Measurements from ENCODE around the gene GPR89B.
"Not testable (repeated sequence)": the region's sequence is repeated elsewhere in the genome, so short reads cannot be mapped to it uniquely, and the experiment has no call there.

The GPR89B gene

DNA sequence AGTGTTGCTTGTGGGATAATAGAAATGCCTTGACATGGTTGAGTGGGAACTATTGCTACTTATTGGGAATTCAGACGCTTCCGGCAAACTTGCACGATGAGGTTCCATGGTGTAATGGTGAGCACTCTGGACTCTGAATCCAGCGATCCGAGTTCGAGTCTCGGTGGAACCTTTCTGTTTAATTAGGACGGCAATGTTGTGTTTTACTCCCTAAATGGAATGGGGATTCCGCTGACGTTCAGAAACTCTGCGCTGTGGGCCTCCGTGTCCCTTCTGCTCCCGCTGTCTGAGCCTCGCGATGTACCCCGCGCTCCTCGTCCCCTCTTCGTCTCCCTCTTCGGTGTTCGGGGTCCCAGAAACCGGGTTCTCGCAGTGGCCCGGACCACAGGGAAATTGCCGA, 104.5 kb downstream of the GPR89B start:
- DNase-seq: not testable (repeated sequence)

- DNase-seq: not testable (repeated sequence)
Observed at GRCh38 chr1:148033147-148033546, 104.9 kb downstream of the GPR89B start.

DNA sequence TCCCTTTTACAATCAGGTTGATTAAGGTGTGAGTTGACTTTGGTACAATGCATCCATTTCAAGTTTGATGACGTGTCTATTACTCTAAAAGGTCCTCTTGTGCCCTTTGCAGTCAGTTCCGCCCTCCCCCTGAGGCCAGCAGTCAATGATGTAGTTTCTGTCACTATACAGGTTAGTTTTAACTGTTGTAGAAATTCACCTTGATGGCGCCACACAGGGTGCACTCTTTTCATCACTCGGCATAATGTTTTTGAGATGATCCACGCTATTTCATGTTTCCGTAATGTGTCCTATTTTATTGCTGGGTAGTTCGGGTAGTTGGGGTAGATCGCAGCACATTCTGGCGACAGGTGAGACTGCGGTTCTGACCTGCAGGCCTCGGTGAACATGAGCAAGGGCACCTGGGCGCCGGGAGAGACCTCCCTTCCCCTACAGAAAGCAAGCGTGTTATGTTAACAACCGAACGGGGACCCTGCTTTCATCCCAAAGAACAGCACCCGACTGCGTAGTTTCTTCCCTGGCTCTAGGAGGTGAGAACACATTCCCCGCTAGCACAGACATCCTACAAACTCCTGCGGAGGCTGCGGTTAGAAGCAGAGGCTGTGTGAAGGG, 109.7 kb downstream of the GPR89B start:
- DNase-seq: not testable (repeated sequence)

DNA sequence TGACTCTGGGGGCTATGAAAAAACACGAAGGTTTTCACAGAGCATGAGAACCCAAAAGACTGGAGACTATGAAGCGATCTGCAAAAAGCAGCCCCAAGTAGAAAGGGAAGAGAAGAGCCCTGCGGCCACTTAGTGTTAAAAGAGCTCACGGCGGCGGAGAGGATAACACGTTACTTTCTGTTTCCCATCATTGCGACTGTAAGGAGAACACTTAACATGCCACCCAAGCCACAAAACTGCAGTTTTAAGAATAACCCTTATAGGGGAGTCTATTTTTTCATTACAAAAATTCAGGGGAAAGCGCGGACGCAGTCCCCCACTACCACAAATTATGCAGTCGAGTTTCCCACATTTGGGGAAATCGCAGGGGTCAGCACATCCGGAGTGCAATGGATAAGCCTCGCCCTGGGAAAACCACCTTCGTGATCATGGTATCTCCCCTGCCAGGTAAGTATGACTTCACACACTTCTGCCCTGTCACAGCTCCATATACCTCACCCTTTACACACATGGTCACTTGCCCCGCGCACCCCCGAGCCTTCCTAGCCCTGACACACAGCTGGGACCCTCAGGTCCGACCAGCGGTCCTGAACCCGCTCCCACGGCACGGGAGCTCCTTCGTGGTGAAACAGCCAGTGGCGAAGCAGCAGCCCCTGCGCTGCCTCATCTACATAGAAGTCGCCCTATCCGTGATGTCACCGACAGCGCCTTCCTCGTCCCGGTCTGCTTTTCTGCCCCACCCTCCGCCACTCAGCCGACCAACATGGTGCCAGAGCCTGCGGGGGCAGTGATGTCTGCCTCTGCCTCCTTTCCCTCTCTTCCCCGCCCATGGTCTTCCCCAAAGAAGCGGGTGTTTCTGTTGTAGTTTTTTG, 110.5 kb downstream of the GPR89B start:
- DNase-seq: peak in 4 of 5 donors; percentile 35 to 94 (median 54)
